ENCODE results near the gene SCAMP2. TPM values are rescaled to one million over a fixed set of nuclear protein-coding genes. Genes with fewer than 3 reads are reported as not detected.

SCAMP2 gene
- total and polyA plus RNA-seq, 4 donors, result 16.0 to 69.4 (median 45.4) TPM

DNA sequence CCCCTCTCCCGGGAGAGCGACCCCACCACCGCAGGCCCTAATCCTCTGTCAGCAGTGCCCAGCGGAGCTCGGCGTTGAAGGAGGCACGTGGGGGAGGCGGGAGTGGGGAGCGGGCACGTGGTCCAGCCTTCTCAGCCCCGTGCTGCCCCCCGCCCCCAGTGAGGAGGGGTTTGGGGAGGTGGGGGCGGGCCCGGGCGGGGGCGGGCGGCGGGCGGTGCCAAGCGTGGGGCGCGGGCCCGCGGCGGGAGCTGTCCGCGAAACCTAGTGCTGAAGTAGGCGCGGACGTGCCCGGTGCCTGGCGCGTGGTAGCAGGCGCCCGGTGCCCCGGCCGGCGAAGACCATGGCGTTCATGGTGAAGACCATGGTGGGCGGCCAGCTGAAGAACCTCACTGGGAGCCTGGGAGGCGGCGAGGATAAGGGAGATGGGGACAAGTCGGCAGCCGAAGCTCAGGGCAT is 46.8 kb downstream of the SCAMP2 start, which contains the start of gene CPLX3:
TSS of gene CPLX3 (plus strand) at position 264 of the 456 bp plus-strand sequence. CDS start at position 341, 77 bp downstream.
- peaks cover 36% of the 10 kb centered on the region for H3K27me3 ChIP-seq (ENCODE audit: control insufficient read depth, insufficient read depth, low read length)

GRCh38 chr15:74825866-74826265 is 47.3 kb downstream of the SCAMP2 start:
- peaks cover 36% of the 10 kb centered on the region for H3K27me3 ChIP-seq (ENCODE audit: control insufficient read depth, insufficient read depth, low read length)

More for the DNA sequence above, 46.8 kb downstream of the SCAMP2 start, which contains the start of gene CPLX3:
- no peak within 1 kb of the TSS for H3K4me3 ChIP-seq (ENCODE audit: low read depth, low read length)
- no peaks in the 10 kb centered on the region for H3K36me3 ChIP-seq (ENCODE audit: control insufficient read depth, insufficient read depth, low read length)
- H3K9me3 ChIP-seq (ENCODE audit: control insufficient read depth, insufficient read depth, low read length), result no peaks in the 10 kb centered on the region
- peaks cover 34% of the 10 kb centered on the region for H3K4me1 ChIP-seq (ENCODE audit: control insufficient read depth, insufficient read depth, low read length)
- DNase-seq (ENCODE audit: low read depth in 4 of 6, low spot score in 6 of 6), result peak in 2 of 6 donors; percentile 31 to 62
- no peak within 1 kb of the TSS for H3K27ac ChIP-seq (ENCODE audit: low read depth, low read length)
- under 1% methylated on average over 30 of the region's 44 CpGs for WGBS (ENCODE audit: insufficient coverage)

DNA sequence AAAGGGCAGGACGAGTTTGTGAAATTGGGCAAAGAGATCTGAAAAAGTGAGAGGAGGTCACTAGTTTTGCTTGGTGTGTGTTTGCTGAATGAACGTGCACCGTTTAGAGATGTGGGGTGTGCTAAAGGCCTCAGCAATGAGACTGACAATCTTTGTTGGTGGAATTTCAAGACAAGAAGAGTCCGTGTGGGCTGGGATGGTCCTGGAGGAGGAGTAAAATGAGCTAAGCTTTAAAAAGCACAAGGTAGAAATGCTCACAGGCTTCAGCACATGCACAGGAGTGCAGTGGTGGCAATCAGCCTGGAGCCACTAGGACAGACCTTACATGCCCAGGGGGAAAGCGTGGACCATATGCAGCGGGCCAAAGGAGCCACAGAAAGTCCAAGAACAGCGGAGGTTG is 48.2 kb downstream of the SCAMP2 start:
- H3K36me3 ChIP-seq (ENCODE audit: control insufficient read depth, insufficient read depth, low read length), result no peaks in the 10 kb centered on the region
- H3K27me3 ChIP-seq (ENCODE audit: control insufficient read depth, insufficient read depth, low read length), result peaks cover 36% of the 10 kb centered on the region
- H3K4me3 ChIP-seq (ENCODE audit: low read depth, low read length), result no peak overlapping the region
- peaks cover 27% of the 10 kb centered on the region for H3K4me1 ChIP-seq (ENCODE audit: control insufficient read depth, insufficient read depth, low read length)
- no peak for DNase-seq (ENCODE audit: low read depth in 4 of 6, low spot score in 6 of 6)
- no peak overlapping the region for H3K27ac ChIP-seq (ENCODE audit: low read depth, low read length)
- 77% methylated on average over 7 of the region's 7 CpGs for WGBS (ENCODE audit: insufficient coverage)
- H3K9me3 ChIP-seq (ENCODE audit: control insufficient read depth, insufficient read depth, low read length), result no peaks in the 10 kb centered on the region

More at GRCh38 chr15:74825866-74826265, 47.3 kb downstream of the SCAMP2 start:
- Histone ChIP-seq H3K36me3 (ENCODE audit: control insufficient read depth, insufficient read depth, low read length) (no peaks in the 10 kb centered on the region), H3K9me3 (ENCODE audit: control insufficient read depth, insufficient read depth, low read length) (no peaks in the 10 kb centered on the region), H3K4me3 (ENCODE audit: low read depth, low read length) (no peak overlapping the region), H3K4me1 (ENCODE audit: control insufficient read depth, insufficient read depth, low read length) (peaks cover 34% of the 10 kb centered on the region), H3K27ac (ENCODE audit: low read depth, low read length) (no peak overlapping the region)
- no peak for DNase-seq (ENCODE audit: low read depth in 4 of 6, low spot score in 6 of 6)
- WGBS (ENCODE audit: insufficient coverage), result no CpG with 5 or more reads among the region's 10 CpGs

GRCh38 chr15:74823324-74823723 is 49.8 kb downstream of the SCAMP2 start:
- H3K36me3 ChIP-seq (ENCODE audit: control insufficient read depth, insufficient read depth, low read length), result no peaks in the 10 kb centered on the region
- peaks cover 26% of the 10 kb centered on the region for H3K4me1 ChIP-seq (ENCODE audit: control insufficient read depth, insufficient read depth, low read length)
- 66% methylated on average over 6 of the region's 6 CpGs for WGBS (ENCODE audit: insufficient coverage)
- peaks cover 29% of the 10 kb centered on the region for H3K27me3 ChIP-seq (ENCODE audit: control insufficient read depth, insufficient read depth, low read length)
- DNase-seq (ENCODE audit: low read depth in 4 of 6, low spot score in 6 of 6), result no peak
- H3K27ac ChIP-seq (ENCODE audit: low read depth, low read length), result no peak overlapping the region
- H3K4me3 ChIP-seq (ENCODE audit: low read depth, low read length), result no peak overlapping the region
- H3K9me3 ChIP-seq (ENCODE audit: control insufficient read depth, insufficient read depth, low read length), result no peaks in the 10 kb centered on the region

- WGBS (ENCODE audit: insufficient coverage), result 77% methylated on average over 3 of the region's 4 CpGs
- Histone ChIP-seq H3K4me3 (ENCODE audit: low read depth, low read length) (no peak overlapping the region), H3K9me3 (ENCODE audit: control insufficient read depth, insufficient read depth, low read length) (no peaks in the 10 kb centered on the region), H3K36me3 (ENCODE audit: control insufficient read depth, insufficient read depth, low read length) (no peaks in the 10 kb centered on the region), H3K27ac (ENCODE audit: low read depth, low read length) (no peak overlapping the region), H3K27me3 (ENCODE audit: control insufficient read depth, insufficient read depth, low read length) (peaks cover 18% of the 10 kb centered on the region), H3K4me1 (ENCODE audit: control insufficient read depth, insufficient read depth, low read length) (peaks cover 30% of the 10 kb centered on the region)
- no peak for DNase-seq (ENCODE audit: low read depth in 4 of 6, low spot score in 6 of 6)
Measured at GRCh38 chr15:74822233-74822632, 50.9 kb downstream of the SCAMP2 start.

DNA sequence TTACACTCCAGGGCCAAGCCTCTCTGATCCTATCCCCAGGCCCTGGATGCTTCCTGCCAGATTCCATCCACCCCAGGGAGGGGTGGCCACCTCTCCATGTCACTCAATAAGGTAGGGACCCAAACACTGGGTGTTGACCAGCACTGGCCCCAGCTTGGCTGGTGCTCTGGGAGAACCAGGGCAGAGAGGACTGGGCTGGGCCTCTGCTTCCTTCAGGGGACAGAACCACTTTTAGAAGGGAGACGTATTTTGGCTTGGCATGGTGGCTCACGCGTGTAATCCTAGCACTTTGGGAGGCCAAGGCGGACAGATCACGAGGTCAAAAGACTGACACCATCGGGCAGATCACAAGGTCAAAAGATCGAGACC is 51.4 kb downstream of the SCAMP2 start:
- no peak for DNase-seq (ENCODE audit: low read depth in 4 of 6, low spot score in 6 of 6)
- H3K36me3 ChIP-seq (ENCODE audit: control insufficient read depth, insufficient read depth, low read length), result no peaks in the 10 kb centered on the region
- peaks cover 30% of the 10 kb centered on the region for H3K4me1 ChIP-seq (ENCODE audit: control insufficient read depth, insufficient read depth, low read length)
- peaks cover 14% of the 10 kb centered on the region for H3K27me3 ChIP-seq (ENCODE audit: control insufficient read depth, insufficient read depth, low read length)
- no peak overlapping the region for H3K4me3 ChIP-seq (ENCODE audit: low read depth, low read length)
- no peak overlapping the region for H3K27ac ChIP-seq (ENCODE audit: low read depth, low read length)
- WGBS (ENCODE audit: insufficient coverage), result 87% methylated on average over 5 of the region's 7 CpGs
- no peaks in the 10 kb centered on the region for H3K9me3 ChIP-seq (ENCODE audit: control insufficient read depth, insufficient read depth, low read length)

- Histone ChIP-seq H3K27ac (ENCODE audit: low read depth, low read length) (no peak overlapping the region), H3K4me1 (ENCODE audit: control insufficient read depth, insufficient read depth, low read length) (peaks cover 30% of the 10 kb centered on the region), H3K4me3 (ENCODE audit: low read depth, low read length) (no peak overlapping the region), H3K9me3 (ENCODE audit: control insufficient read depth, insufficient read depth, low read length) (no peaks in the 10 kb centered on the region), H3K36me3 (ENCODE audit: control insufficient read depth, insufficient read depth, low read length) (no peaks in the 10 kb centered on the region), H3K27me3 (ENCODE audit: control insufficient read depth, insufficient read depth, low read length) (peaks cover 9% of the 10 kb centered on the region)
- peak in 2 of 6 donors; percentile 68 to 84 for DNase-seq (ENCODE audit: low read depth in 4 of 6, low spot score in 6 of 6)
- WGBS (ENCODE audit: insufficient coverage), result 23% methylated on average over 11 of the region's 11 CpGs
Measured at GRCh38 chr15:74821091-74821789, 51.9 kb downstream of the SCAMP2 start.

GRCh38 chr15:74820056-74820455 is 53.1 kb downstream of the SCAMP2 start:
- Histone ChIP-seq H3K4me1 (ENCODE audit: control insufficient read depth, insufficient read depth, low read length) (peaks cover 30% of the 10 kb centered on the region), H3K9me3 (ENCODE audit: control insufficient read depth, insufficient read depth, low read length) (no peaks in the 10 kb centered on the region), H3K27ac (ENCODE audit: low read depth, low read length) (no peak overlapping the region), H3K4me3 (ENCODE audit: low read depth, low read length) (no peak overlapping the region), H3K36me3 (ENCODE audit: control insufficient read depth, insufficient read depth, low read length) (no peaks in the 10 kb centered on the region), H3K27me3 (ENCODE audit: control insufficient read depth, insufficient read depth, low read length) (no peaks in the 10 kb centered on the region)
- no peak for DNase-seq (ENCODE audit: low read depth in 4 of 6, low spot score in 6 of 6)
- WGBS (ENCODE audit: insufficient coverage), result 92% methylated on average over 5 of the region's 5 CpGs

- Histone ChIP-seq H3K9me3 (ENCODE audit: control insufficient read depth, insufficient read depth, low read length) (no peaks in the 10 kb centered on the region), H3K36me3 (ENCODE audit: control insufficient read depth, insufficient read depth, low read length) (no peaks in the 10 kb centered on the region), H3K27me3 (ENCODE audit: control insufficient read depth, insufficient read depth, low read length) (no peaks in the 10 kb centered on the region), H3K4me3 (ENCODE audit: low read depth, low read length) (no peak overlapping the region), H3K4me1 (ENCODE audit: control insufficient read depth, insufficient read depth, low read length) (peaks cover 30% of the 10 kb centered on the region), H3K27ac (ENCODE audit: low read depth, low read length) (no peak overlapping the region)
- peak in 1 of 6 donors; percentile 16 for DNase-seq (ENCODE audit: low read depth in 4 of 6, low spot score in 6 of 6)
- 17% methylated on average over 9 of the region's 9 CpGs for WGBS (ENCODE audit: insufficient coverage)
Measured at GRCh38 chr15:74817370-74817737, 55.8 kb downstream of the SCAMP2 start.

Data from spinal cord (tissue), 10 donors.